NCI-H345 (cell line): ENCODE measurements around the gene LRP1.

Source experiments
- DNase-seq: peaks from one replicate; lab custom pipeline; 2025; lab: John Stamatoyannopoulos, UW

The LRP1 gene

GRCh38 chr12:57194253-57194652 lies 66.0 kb downstream of the LRP1 start:
- DNase-seq = no peak

- DNase-seq = no peak
Measured at GRCh38 chr12:57195186-57195585, 66.9 kb downstream of the LRP1 start.

GRCh38 chr12:57195611-57196371 lies 67.5 kb downstream of the LRP1 start:
- DNase-seq = no peak

- no peak for DNase-seq
Measured at GRCh38 chr12:57196439-57196838, 68.2 kb downstream of the LRP1 start.

GRCh38 chr12:57196956-57197355 lies 68.7 kb downstream of the LRP1 start:
- DNase-seq = no peak

GRCh38 chr12:57198329-57198728 lies 70.0 kb downstream of the LRP1 start:
- no peak for DNase-seq

GRCh38 chr12:57199191-57199590 lies 70.9 kb downstream of the LRP1 start:
- DNase-seq = no peak

- DNase-seq = no peak
Measured at GRCh38 chr12:57200497-57200896, 72.2 kb downstream of the LRP1 start.

GRCh38 chr12:57201219-57201618 lies 72.9 kb downstream of the LRP1 start:
- no peak for DNase-seq

GRCh38 chr12:57201631-57202030 lies 73.3 kb downstream of the LRP1 start:
- DNase-seq = no peak

GRCh38 chr12:57202321-57202720 lies 74.0 kb downstream of the LRP1 start:
- no peak for DNase-seq

- no peak for DNase-seq
Measured at GRCh38 chr12:57203201-57203600, 74.9 kb downstream of the LRP1 start.

- no peak for DNase-seq
Measured at GRCh38 chr12:57203791-57204190, 75.5 kb downstream of the LRP1 start.

GRCh38 chr12:57204454-57204853 lies 76.2 kb downstream of the LRP1 start:
- DNase-seq = no peak

- DNase-seq = no peak
Measured at GRCh38 chr12:57205186-57205585, 76.9 kb downstream of the LRP1 start.

- no peak for DNase-seq
Measured at GRCh38 chr12:57205931-57206330, 77.6 kb downstream of the LRP1 start.

- DNase-seq = no peak
Measured at GRCh38 chr12:57207731-57208630, 79.7 kb downstream of the LRP1 start.

GRCh38 chr12:57208631-57209282 lies 80.5 kb downstream of the LRP1 start:
- no peak for DNase-seq

- DNase-seq = no peak
Measured at GRCh38 chr12:57209916-57210315, 81.6 kb downstream of the LRP1 start.

- DNase-seq = no peak
Measured at GRCh38 chr12:57210461-57210860, 82.2 kb downstream of the LRP1 start.

GRCh38 chr12:57210926-57211692 lies 82.8 kb downstream of the LRP1 start:
- DNase-seq = no peak
